GOT3 (cell line): ENCODE results near the gene GNL3.
"Not testable (repeated sequence)": the region's sequence is repeated elsewhere in the genome, so short reads cannot be mapped to it uniquely, and the experiment has no call there.

Experiments used
- DNase-seq: peaks from one replicate; lab custom pipeline; 2025; ENCODE audit warnings: mixed read lengths; lab: John Stamatoyannopoulos, UW

The GNL3 gene

DNA sequence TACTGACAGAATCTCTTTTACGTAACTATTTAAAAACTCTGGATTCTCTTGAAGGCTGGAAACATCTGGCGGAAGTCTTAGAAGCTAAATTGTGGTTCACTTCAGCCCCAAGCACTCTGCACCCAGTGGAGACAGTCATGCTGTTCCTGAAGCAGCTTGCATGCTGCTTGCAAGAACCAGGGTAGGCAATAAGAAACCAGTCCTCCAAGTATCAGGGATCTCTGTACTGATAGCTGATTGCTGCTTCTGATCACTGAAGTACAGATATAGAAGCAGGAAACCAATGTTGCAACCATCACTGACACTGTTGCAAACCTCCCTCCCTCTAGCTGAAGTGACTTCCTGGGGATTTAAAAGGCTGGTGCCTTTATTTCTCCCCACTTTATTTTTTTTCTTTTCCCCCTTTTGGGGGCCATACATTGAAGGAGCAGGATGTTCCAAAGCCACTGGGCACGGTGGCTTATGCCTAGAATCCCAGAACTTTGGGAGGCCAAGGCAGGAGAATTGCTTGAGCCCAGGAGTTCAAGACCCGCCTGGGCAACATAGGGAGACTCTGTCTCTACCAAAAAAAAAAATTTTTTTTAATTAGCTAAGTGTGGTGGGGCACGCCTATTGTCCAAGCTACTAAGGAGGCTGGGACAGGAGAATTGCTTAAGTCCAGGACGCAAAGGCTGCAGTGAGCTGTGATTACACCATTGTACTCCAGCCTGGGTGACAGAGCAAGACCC is 35.3 kb downstream of the GNL3 start:
- DNase-seq: no peak

DNA sequence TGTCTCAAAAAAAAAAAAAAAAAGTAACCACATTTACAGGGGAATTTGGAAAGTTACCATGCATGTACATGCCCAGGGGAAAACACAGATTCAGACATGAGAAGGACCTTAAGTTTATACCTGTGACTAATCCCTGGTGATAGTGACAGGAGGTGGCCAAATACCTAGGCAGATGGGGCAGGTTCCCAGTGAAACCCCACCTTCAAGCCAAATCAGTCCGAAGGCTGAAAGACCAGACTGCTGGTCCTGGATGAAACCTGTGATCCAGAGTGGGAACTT is 35.8 kb downstream of the GNL3 start:
- no peak for DNase-seq

DNA sequence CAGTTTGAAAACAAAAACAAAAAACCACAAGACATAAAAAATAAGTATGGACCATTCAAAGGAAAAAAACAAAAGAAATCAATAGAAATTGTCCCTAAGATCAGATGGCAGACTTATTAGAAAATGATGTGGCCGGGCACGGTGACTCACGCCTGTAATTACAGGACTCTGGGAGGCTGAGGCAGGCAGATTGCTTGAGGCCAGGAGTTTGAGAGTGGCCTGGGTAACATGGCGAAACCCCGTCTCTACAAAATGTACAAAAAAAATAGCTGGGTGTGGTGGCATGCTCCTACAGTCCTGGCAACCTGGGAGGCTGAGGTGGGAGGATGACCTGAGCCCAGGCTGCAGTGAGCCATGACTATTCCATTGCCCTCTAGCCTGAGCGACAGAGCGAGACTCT is 36.7 kb downstream of the GNL3 start:
- DNase-seq: no peak

DNA sequence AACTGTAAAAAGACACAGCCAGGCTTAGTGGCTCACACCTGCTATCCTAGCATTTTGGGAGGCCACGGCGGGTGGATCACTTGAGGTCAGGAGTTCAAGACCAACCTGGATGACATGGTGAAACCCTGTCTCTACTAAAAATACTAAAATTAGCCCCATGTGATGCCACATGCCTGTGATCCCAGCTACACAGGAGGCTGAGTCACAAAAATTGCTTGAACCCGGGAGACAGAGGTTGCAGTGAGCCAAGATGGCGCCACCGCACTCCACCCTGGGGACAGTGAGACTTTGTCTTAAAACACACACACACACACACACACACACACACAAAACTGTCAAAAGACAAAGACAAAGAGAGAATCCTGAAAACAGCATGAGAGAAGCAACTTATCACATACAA is 38.1 kb downstream of the GNL3 start:
- no peak for DNase-seq

DNA sequence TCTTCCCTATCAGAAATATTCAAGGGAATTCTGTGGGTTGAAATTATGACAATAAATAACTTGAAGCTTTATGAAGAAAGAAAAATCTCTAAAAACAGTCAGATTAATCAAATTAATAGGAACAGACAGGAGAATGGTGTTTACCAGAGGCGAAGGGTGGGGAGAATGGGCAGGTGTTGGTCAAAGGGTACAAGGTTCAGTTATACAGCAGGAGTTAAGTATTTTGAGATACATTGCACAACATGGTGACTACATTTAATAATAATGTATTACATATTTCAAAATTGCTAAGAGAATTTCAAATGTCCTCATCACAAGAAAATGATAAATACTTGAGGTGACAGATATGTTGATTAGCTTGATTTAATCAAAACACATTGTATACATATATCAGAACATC is 38.7 kb downstream of the GNL3 start:
- no peak for DNase-seq

DNA sequence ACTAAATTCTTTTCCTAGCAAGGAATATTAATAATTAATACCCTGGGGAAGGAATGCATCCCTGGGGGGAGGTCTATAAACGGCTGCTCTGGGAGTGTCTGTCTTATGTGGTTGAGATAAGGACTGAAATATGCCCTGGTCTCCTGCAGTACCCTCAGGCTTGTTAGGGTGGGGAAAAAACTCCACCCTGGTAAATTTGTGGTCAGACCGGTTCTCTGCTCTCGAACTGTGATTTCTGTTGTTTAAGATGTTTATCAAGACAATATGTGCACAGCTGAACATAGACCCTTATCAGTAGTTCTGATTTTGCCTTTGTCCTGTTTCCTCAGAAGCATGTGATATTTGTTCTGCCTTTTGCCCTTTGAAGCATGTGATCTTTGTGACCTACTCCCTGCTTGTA is 42.9 kb downstream of the GNL3 start:
- DNase-seq: not testable (repeated sequence)

DNA sequence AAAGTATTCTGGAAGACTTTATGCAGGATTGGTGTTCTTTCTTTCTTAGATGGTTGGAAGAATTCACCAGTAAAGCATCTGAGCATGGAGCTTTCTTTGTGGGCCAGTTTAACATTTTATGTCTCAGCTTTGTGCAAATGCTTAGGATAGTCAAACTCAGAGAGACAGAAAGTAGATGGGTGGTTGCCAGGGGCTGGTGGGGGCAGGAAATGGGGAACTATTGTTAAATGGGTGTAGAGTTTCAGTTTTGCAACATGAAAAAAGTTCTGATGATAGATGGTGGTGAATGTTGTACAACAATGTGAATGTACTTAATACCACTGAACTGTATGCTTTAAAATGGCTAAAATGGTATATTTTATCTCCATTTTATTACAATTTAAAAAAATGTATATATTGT is 44.8 kb downstream of the GNL3 start:
- DNase-seq: no peak

DNA sequence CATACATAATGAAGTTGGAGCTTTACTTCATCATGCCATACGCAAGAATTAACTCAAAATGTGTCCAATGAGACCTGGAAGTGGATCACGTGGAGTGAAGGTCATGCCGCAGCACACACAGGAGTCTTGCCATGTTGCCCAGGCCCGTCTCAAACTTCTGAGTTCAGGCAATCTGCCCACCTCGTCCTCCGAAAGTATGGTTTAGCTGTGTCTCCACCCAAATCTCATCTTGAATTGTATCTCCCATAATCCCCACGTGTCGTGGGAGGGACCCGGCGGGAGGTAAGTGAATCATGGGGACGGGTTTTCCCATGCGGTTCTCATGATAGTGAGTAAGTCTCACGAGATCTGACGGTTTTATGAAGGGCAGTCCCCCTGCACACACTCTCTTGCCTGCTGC is 45.8 kb downstream of the GNL3 start:
- no peak for DNase-seq

DNA sequence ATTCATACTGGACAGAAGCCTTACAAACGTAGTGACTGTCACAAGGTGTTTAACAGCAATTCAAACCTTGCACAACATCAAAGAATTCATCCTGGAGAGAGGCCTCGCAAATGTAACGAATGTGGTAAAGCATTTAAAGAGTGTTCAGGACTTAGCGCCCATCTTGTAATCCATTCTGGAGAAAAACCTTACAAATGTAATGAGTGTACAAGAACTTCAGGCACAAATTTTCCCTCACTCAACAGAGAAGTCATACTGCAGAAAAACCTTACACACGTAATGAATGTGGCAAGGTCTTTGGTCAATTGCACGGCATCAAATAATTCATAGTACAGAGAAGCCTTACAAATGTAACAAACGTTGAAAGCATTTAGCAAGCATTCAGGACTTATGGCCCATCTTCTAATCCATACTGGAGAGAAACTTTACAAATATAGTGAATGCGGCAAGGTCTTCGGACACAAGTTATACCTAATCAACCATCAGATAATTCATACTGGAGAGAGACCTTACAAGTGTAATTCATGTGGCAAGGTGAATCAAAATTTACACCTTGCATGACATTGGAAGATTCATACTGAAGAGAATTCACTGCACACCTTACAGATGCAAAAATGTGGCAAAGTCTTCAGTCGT is 47.5 kb downstream of the GNL3 start:
- DNase-seq: no peak

DNA sequence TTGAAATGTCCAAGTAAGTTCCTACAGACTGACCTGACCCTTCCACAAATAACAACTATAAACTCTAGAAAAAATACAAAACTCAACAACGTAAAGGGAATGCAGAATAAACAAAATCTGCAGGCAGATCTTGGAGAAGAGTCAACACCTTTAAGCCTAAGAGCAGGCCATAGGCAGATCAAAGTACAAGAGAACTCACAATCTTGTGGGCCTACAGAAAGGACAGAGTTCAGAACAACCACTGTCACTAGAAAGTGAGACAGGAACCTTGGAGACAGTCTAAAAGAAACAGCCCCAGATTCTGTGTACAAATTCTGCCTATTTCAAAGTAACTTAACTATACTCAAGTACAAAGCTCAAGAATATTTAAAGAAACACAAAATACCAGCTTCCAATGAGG is 53.9 kb downstream of the GNL3 start:
- no peak for DNase-seq

DNA sequence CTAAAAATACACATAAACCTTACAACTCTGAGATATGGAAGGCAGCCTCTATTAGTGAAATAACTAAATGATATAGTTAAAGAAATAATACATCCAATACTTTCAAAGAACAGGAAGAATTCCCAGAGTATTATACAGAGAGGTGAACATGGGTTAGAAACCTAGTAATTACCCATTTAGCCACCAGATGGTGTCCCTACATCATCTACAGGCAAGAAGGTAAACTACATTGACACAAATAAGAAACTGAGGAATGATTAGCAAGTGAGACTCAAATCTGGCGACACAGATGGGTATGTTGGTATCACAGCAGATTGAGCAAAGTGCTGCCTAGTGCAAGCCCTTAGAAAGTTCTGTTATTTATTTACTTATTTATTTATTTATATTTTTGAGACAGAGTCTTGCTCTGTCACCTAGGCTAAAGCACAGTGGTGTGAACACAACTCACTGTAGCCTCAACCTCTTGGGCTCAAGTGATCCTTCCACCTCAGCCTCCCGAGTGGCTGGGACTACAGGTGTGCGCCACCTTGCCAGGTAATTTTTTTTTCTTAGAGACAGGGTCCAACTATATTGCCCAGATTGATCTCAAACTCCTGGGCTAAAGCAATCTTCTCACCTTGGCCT is 56.7 kb downstream of the GNL3 start:
- no peak for DNase-seq

DNA sequence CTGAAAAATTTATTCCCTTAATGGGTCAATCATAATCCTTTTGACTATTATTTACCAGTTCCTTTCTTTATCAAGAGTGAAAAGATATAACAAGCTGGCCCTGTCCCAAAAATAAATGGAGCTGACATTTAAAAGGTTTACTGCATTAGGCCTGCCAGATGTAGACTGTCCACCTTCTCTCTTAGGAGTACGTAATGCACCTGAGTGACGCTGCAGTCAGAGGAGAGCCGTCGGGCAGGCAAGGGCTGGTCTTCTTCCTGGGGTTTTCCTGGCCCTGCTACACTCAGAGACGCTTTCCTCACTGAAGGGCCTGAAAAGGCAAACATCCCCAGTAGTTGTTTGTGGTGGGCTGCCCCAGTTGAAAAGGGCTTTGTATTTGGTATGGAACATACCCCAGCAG is 57.3 kb downstream of the GNL3 start:
- no peak for DNase-seq

DNA sequence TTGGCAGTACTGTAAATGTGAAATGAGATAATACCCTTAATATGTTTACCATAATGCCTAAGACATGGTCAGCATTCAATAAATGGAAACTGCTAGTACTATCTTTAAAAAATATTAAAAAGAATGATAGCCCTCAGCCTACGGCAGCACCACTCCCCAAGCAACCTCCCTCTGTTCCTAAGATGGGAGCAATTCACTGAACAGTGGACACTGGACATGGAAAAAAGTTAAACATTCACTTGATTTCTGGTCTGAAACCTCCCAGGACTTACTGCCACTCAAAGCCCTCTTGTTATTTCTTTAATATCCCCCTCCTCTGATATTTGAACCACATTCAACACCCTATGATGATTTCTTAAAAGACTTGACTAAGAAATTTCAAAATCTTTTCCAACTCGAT is 57.9 kb downstream of the GNL3 start:
- DNase-seq: no peak
